ENCODE data around the gene ITFG1.
"Not testable (repeated sequence)": the region's sequence is repeated elsewhere in the genome, so short reads cannot be mapped to it uniquely, and the experiment has no call there.

Gene ITFG1

DNA sequence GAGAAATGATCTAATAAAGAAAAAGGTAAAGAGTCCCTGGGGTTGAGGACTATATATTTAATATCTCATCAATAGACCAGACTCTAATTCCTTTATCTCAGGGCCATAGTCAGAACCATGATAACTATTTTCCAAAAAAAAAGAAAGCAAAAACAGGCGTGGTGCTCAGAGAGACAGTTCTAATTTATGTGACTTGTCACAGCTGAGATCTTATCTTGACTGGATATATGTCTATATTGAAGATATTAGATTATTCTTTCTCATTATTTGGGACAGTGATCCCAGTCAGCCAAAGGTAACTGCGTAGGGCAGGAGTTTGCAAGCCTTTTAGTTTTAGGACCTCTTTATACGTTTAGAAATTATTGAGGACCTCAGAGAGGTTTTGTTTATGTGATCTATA lies 52.4 kb downstream of the ITFG1 start:
- DNase-seq = no peak

DNA sequence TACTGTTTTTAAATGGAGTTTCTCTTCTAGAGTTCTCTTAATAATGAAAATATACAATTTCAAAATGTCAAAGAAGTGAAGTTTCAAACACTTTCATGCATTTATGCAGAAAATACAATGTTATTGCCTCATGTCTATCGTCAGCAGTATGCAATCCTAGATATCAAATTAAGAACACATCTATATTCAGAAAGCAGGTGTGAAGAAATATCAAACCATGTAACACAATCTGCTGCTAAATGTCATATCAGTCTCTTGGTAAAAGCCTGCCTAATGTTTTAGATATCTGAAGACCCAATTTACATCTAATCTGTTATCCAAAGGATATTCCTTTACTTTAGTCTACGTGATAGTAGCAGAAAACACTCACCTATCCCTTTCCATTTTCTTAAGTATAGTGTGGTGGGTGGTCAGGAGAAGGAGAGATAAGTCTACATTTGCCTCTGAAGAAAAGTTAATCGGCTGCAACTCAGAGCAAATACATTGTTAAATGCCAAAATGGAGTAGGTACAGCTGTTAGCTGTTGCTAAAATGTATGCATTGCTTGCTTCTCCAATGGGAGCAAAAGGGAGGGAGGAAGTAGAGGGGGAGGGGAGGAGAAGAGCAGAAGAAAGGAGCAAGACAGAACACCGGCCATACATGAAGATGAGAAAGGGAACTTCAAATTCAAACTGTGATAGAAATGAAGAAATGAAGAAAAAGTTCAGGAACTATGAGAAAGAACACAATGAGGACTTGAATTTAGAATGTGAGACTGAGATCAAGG lies 64.9 kb downstream of the ITFG1 start:
- no peak for DNase-seq

DNA sequence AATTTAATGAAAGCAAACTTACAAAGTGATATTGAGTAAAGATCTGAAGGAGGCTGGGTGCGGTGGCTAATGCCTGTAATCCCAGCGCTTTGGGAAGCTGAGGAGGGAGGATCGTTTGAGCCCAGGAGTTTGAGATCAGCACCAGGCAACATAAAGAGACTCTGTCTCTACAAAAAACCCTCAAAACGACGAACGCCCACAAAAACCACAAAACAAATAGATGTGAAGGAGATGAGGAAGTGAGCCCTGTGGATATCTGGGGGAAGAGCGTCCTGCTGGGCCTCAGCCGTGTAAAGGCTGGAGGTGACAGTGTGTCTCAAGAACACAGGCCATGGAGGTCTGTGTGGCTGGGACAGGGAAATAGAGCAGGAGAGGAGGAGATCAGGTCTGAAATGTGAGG lies 68.8 kb downstream of the ITFG1 start:
- peak; percentile 7 for DNase-seq

DNA sequence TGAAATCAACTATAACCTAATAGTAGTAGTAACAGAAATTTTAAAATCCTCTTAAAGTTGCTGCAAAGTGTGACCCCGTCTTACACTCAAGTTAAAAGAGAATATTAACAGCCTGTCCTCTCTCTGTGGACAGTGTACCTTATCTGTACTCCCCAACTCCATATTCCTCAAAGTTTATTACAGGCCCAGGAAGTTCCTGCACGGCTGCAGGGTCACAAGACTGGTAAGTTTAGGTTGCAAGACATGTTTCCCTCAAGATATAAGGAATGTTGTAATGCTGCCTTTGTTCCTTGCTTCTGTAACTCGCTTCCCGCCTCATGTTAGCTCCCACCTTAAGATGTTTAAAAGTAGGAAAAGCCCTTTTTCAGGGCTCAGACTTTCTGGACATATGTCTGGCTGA lies 72.2 kb downstream of the ITFG1 start:
- no peak for DNase-seq

DNA sequence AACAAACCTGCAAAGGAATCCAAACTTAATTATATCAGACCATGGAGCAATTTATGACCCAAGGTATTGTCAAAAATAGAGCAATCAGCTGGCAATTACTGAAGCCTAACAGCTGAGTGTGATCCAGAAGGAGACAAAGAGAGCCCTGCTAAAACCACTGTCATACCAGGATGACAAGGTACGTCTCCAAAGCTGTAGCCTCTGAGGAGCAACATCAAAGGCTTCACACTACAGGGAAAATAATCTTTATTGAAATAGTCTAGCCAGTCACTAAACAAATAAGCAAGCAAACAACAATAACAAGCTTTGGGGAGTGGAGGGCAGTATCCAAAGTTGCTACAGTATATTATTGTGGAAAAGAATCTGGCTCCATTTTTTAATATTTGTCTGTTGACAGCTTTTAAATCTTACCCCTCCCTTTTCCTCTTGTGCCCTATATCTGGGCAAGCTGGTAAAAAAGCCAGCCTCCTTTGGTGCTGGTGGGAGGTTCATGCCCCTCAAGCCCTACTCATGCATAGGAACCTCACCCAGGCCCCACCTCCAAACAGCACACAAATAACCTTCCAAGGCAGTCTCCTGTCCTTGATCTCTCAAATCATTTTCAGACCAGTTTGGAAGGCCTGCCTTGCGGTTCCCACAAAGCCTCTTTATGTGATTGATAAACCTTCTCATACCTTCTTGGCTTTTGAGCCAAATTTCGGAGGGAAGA lies 73.7 kb downstream of the ITFG1 start:
- DNase-seq = no peak

DNA sequence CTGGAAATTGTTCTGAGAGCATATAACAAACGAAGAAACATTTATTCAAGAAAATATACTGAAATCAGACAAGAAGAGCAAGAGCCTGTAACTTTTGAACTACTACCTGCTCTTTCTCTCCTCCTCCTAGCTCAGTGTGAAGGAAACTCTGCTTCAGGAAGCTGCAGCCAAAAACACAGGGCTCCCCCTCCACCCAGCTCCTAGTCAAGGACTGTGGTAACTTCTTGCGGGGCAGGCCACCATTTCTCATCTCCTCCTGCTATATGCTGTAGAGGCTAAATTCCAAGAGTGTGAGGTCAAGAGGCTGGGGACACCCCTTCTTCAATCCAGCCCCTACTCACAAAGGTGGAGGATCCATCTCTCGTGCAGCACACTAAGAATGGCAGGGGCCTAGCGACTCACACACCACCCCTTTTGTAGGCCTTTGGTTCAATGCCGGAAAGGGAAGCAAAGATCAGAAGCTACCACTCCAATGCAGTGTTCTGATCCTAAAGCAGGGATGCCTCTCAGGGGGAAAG lies 74.6 kb downstream of the ITFG1 start:
- DNase-seq = no peak

DNA sequence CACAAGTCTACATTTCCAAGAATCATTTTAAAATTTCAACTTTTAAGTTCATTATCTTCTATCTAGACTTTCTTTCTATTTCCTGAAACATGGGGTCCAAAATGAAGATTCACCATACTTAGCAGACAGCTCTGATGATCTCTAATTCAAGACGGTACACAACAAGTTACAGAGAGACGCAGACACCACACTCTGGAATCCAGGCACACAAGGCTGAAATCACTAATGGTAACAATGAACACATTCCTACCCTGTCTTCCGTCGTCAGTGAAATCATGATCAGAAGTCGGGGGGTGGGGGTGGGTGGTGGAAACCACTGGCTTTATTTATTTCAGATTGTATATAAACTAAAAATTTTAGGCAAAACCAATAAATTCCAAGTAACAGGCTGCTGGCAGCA lies 78.5 kb downstream of the ITFG1 start:
- DNase-seq = no peak

DNA sequence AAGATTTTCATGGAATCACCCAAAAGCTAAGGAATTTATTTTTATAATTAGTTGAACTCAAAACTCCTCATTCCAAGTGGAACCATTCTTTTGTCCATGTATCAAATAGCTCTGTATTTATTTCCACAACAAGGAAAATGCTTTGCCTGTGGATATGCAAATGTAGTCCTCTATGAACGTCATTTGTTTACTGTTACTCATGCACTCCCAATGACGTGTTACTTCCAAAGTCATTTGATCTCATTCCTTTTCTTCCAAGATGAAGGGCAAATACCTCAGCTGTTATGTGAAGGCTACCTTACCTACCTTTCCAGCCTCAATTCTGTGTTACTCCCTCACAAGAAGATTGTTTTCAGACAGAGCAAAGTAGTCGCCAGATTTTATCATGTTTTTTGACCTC lies 83.7 kb downstream of the ITFG1 start:
- no peak for DNase-seq

DNA sequence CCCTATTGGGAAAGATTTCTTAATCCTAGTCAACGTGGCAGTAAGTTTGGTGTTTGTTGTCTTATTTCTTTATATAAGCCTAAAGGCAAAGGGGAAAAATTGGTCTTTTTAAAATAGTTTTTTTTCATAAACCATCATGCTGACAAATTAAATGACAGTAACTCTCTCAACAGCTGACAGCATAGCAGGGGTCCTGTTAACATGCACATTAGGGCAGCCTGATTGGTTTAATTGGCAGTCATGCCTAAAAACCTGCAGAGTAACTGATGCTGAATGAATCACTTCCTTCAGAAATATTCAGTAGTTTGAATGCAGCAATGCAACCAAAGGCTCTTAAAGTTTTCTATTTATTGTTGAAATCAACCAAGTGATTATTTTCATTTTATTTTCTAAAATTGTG lies 85.4 kb downstream of the ITFG1 start:
- DNase-seq = no peak

DNA sequence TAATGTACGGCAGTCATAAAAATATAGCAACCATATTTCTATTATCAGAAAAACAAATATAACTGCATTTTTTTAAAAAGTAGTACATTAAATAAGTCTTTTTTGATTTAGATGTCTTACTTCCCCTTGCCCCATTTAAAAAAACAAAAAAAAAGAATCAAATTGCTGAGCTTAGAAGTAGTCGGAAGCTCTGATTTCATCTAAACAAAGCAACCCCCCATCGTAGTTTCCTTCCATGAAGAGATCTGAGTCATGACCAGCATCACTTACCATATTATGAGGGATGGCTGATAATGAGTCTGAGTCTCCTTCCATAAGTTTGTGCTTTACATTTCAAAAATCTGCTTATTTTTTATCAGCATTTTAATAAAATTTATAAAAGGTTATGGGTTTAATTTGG lies 86.2 kb downstream of the ITFG1 start:
- no peak for DNase-seq

DNA sequence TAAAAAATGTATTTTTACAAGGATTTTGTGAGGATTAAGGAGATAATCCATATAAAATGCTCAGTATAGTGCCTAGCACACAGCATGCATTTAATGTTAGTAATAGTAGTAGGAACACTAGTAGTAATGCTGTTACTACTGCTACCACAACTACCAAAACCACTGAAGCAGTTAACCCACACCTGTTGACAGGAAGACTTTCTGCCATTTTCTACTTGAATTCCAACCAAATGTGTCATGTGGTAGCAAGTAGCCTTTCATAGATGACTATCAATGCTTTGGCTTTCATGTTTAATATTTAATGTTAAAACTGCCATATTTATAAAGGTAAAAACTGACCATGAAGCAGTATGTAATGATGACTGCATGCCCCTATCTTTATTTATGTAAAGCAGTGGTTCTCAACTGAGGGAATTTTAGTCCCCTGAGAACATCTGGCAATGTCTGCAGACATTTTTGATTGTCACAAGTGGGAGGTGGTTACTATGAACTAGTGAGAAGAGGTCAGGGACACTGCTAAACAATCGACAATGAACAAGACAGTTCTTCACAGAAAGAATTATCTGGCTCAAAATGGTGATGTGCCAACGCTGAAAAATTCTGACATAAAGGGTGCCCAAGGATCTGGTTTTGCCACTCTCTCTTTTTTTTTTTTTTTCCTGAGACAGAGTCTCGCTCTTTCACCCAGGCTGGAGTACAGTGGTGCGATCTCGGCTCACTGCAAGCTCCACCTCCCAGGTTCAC lies 89.4 kb downstream of the ITFG1 start:
- no peak for DNase-seq

DNA sequence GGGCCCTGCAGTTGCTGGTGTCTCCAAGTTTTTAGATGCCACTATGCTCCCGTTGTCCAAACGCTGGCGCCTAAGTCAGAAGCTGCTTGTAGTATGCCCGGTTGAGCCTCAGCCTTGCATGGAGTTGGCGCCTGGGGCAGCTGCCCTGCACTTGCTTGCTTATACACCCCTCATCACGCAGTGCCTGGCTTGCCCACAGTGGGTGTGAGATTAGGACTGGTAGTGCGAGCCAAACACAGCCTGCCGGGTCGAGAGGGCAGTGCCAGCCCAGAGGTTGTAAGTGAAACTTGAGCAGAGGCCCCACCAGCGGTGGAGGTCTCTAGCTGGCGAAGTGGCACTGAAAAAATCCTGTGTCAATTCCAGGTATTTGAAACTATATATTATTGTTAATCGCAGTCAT lies 90.3 kb downstream of the ITFG1 start:
- DNase-seq = no peak

DNA sequence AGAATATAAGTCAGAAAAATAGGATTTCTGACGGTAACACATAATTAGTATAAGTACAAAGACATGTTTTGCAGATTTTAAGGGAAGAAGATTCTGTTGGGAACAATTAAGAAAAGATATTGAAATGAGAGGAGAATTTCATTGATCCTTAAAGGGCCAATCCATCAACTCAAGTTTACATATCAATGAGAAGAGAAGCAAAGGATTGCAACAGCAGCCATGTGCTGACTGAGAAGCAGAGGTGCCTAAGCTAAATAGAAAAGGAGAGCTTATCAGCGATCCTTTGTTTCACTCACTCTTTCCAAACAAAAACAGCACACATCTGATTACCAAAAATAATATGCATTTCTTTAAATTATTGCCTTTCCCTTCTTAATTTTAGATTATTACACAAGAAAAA lies 94.6 kb downstream of the ITFG1 start:
- no peak for DNase-seq

DNA sequence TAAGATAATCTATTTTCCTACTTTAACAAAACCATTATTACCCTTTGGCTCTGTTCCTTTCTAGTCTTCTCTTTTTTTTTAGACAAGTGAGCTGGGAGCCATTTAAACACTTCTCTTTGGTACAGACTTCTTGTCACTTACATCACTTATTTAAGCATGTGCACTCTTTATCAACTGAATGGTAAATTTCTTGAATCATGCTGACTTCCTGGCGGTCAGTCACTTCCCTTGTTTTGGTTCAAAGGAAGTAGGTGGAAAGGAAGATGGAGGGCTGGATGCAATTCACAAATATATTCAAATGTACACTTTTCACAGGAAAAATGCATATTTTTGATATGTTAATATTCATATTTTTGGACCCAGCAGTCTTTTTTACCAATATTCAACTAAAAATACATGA lies 97.1 kb downstream of the ITFG1 start:
- no peak for DNase-seq

DNA sequence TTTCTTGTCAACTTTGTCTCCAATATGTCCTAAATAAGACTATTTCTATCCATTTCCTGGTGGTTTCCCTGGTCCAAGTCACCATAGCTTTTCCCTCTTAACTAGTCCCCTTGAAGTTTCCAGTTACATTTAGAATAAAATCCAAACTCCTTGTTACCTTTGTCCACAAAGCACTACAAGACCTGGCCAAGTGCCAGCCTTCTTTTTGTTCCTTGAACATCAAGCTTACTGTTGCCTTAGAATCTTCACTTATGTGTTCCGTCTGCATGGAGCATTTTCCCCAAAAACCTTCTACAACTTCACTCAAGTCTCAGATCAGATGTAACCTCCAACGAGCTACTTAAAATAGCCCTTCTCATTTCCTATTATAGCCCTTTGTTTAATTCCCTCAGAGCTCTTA lies 101.4 kb downstream of the ITFG1 start:
- no peak for DNase-seq

DNA sequence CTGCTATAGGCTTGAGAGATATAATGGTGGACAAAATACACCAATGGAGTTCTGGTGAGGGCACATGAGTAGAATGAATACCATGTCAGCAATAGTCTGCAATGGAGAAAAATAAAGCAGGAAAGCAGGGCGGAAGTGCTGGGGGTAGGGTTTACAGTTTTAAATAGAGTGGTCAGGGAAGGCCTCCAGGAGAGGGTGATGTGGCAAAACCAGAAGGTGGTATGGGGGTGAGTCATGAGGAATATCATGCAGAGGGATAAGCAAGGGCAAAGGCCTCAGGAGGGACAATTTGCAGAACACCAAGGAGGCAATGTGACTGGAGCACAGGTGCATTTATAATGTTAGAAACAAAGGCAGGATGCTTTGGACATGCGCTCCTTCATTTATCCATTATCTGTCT lies 102.0 kb downstream of the ITFG1 start:
- DNase-seq = no peak

DNA sequence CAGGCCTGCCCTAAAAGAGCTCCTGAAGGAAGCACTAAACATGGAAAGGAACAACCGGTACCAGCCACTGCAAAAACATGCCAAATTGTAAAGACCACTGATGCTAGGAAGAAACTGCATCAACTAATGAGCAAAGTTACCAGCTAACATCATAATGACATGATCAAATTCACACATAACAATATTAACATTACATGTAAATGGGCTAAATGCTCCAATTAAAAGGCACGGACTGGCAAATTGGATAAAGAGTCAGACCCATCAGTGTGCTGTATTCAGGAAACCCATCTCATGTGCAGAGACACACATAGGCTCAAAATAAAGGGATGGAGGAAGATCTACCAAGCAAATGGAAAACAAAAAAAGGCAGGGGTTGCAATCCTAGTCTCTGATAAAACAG lies 111.8 kb downstream of the ITFG1 start:
- DNase-seq = not testable (repeated sequence)

DNA sequence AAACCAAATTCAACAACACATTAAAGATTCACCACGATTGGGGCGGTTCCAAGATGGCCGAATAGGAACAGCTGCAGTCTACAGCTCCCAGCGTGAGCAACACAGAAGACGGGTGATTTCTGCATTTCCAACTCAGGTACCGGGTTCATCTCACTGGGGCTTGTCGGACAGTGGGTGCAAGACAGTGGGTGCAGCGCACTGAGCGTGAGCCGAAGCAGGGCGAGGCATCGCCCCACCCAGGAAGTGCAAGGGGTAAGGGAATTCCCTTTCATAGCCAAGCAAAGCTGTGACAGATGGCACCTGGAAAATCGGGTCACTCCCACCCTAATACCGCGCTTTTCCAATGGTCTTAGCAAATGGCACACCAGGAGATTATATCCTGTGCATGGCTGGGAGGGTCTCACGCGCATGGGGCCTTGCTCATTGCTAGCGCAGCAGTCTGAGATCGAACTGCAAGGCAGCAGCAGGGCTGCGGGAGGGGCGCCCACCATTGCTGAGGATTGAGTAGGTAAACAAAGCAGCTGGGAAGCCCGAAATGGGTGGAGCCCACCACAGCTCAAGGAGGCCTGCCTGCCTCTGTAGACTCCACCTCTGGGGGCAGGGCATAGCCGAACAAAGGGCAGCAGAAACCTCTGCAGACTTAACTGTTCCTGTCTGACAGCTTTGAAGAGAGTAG lies 113.7 kb downstream of the ITFG1 start:
- not testable (repeated sequence) for DNase-seq

DNA sequence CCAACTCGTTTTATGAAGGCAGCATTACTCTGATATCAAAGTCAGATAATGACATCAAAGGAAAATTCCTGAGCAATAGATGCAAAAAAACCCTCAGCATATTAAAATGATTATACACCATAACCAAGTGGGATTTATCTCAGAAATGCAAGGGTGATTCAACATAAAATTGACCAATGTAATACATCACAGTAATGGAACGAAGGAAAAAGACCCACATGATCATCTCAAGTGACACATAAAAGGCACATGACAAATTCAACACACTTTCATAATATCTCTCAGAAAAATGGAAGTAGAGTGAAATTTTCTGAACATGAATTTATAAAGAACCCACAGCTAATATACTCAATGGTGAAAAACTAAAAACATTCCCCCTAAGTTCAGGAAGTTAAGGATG lies 118.8 kb downstream of the ITFG1 start:
- DNase-seq = no peak

DNA sequence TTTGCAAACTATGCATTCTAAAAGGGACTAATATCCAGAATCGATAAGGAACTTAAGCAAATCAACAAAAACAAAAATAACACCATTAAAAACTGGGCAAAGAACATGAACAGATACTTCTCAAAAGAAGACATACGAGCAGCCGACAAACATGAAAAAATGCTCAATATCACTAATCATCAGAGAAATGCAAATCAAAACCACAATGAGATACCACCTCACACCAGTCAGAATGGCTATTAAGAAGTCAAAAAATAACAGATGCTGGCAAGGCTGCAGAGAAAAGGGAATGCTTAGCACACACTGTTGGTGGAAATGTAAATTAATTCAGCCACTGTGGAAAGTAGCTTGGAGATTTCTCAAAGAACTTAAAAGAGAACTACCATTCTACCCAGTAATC lies 130.3 kb downstream of the ITFG1 start:
- not testable (repeated sequence) for DNase-seq

DNA sequence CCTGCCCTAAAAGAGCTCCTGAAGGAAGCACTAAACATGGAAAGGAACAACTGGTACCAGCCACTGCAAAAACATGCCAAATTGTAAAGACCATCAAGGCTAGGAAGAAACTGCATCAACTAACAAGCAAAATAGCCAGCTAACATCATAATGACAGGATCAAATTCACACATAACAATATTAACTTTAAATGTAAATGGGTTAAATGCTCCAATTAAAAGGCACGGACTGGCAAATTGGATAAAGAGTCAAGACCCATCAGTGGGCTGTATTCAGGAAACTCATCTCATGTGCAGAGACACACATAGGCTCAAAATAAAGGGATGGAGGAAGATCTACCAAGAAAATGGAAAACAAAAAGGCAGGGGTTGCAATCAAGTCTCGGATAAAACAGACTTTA lies 136.6 kb downstream of the ITFG1 start:
- not testable (repeated sequence) for DNase-seq

DNA sequence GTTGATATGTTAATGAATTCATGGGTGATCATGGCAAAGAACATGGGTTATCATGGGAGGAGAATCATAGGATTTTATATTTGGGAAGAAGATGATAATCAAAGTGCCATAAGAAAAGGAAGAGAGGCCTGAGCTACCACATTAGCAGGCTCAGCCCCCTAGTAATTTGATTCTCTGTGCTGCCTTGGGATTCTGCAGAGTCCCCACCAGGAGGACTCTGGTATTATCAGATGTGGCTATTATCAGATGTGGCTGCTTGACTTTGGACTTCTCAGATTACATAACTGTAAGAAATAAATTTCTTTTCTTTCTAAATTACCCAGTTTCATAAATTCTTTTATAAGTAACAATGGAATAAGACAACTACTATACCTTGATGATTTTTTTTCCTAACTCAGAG lies 137.6 kb downstream of the ITFG1 start:
- no peak for DNase-seq

All from activated CD4-positive, alpha-beta T cell treated with anti-CD3 and anti-CD28 coated beads for 48 hours (primary cell).